ENCODE results near the gene CCT7. TPM values are rescaled to one million over a fixed set of nuclear protein-coding genes. Genes with fewer than 3 reads are reported as not detected.

CCT7 gene
- 309 and 310 TPM in 2 replicates for polyA plus RNA-seq
- polyA minus RNA-seq = 196 and 202 TPM in 2 replicates

GRCh38 chr2:73233932-73234832 is at the start of gene CCT7:
Gene CCT7, plus strand, starts transcription at chr2:73234308. Its CDS starts 71 bp downstream, at chr2:73234379.
- H3K9me3 ChIP-seq (ENCODE audit: low read length) = no peaks in the 10 kb centered on the region
- H4K20me1 ChIP-seq (ENCODE audit: insufficient read depth) = no peaks in the 10 kb centered on the region
- H3K27me3 ChIP-seq (ENCODE audit: insufficient read depth, low read depth, low read length) = no peaks in the 10 kb centered on the region
- peaks cover 41% of the 10 kb centered on the region for H3K79me2 ChIP-seq (replicated peaks; ENCODE audit: insufficient read depth, low read length)
- H3K27ac ChIP-seq (ENCODE audit: low read length) = peak within 1 kb of the TSS; percentile 86
- H3K9me2 ChIP-seq (ENCODE audit: insufficient read depth, low read length) = no peaks in the 10 kb centered on the region
- H3K9ac ChIP-seq (ENCODE audit: low read length) = peak within 1 kb of the TSS; percentile 90
- H2AFZ ChIP-seq (ENCODE audit: low read depth, low read length) = peak within 1 kb of the TSS; percentile 92
- H3K4me3 ChIP-seq (ENCODE audit: low read length) = peak within 1 kb of the TSS; percentile 86
- H3K4me2 ChIP-seq (ENCODE audit: low read length) = peak within 1 kb of the TSS; percentile 94
- no peaks in the 10 kb centered on the region for H3K36me3 ChIP-seq (ENCODE audit: insufficient read depth, low read length)
- peaks cover 2% of the 10 kb centered on the region for H3F3A ChIP-seq (ENCODE audit: insufficient read depth, low read length, poor library complexity, severe bottlenecking)
- TF ChIP-seq SMC3 (conservative IDR thresholded peaks at IDR 0.05; ENCODE audit: poor library complexity) (no peak), EP300 (conservative IDR thresholded peaks at IDR 0.05; ENCODE audit: poor library complexity, severe bottlenecking) (peak; percentile 74), REST (IDR thresholded peaks at IDR 0.05; ENCODE audit: borderline replicate concordance) (peak; percentile 89), CTCF (IDR thresholded peaks at IDR 0.05; ENCODE audit: poor library complexity, severe bottlenecking) (no peak), TAF1 (IDR thresholded peaks at IDR 0.05; ENCODE audit: low read depth) (peak; percentile 91), MXI1 (conservative IDR thresholded peaks at IDR 0.05; ENCODE audit: poor library complexity, severe bottlenecking) (peak; percentile 81), RAD21 (conservative IDR thresholded peaks at IDR 0.05) (no peak), POLR2AphosphoS5 (IDR thresholded peaks at IDR 0.05) (peak; percentile 94)

- Histone ChIP-seq H2AFZ (ENCODE audit: low read depth, low read length) (no peak overlapping the region), H3K36me3 (ENCODE audit: insufficient read depth, low read length) (no peaks in the 10 kb centered on the region), H3K9ac (ENCODE audit: low read length) (no peak overlapping the region), H3K9me3 (ENCODE audit: low read length) (no peaks in the 10 kb centered on the region), H3K4me2 (ENCODE audit: low read length) (no peak overlapping the region), H3K9me2 (ENCODE audit: insufficient read depth, low read length) (no peaks in the 10 kb centered on the region), H3K27me3 (ENCODE audit: insufficient read depth, low read depth, low read length) (peaks cover 3% of the 10 kb centered on the region), H3K79me2 (replicated peaks; ENCODE audit: insufficient read depth, low read length) (no peaks in the 10 kb centered on the region), H3F3A (ENCODE audit: insufficient read depth, low read length, poor library complexity, severe bottlenecking) (no peaks in the 10 kb centered on the region), H4K20me1 (ENCODE audit: insufficient read depth) (no peaks in the 10 kb centered on the region), H3K27ac (ENCODE audit: low read length) (no peak overlapping the region), H3K4me3 (ENCODE audit: low read length) (no peak overlapping the region)
- no peak for TF ChIP-seq CTCF (IDR thresholded peaks at IDR 0.05; ENCODE audit: poor library complexity, severe bottlenecking)
- no peak for TF ChIP-seq EZH2 (IDR thresholded peaks at IDR 0.05; ENCODE audit: borderline replicate concordance, insufficient read depth, low read length, poor library complexity, severe bottlenecking)
Observed at GRCh38 chr2:73185965-73186364, 48.1 kb upstream of the CCT7 start.

All from neural cell (in vitro differentiated cells).